Measurements from ENCODE around the gene PSD. TPM values are rescaled to one million over a fixed set of nuclear protein-coding genes. Genes with fewer than 3 reads are reported as not detected.

PSD gene
- total RNA-seq, 4 donors from 2014 or later = 0.44 to 1.6 (median 1.1) TPM; not detected in 1

DNA sequence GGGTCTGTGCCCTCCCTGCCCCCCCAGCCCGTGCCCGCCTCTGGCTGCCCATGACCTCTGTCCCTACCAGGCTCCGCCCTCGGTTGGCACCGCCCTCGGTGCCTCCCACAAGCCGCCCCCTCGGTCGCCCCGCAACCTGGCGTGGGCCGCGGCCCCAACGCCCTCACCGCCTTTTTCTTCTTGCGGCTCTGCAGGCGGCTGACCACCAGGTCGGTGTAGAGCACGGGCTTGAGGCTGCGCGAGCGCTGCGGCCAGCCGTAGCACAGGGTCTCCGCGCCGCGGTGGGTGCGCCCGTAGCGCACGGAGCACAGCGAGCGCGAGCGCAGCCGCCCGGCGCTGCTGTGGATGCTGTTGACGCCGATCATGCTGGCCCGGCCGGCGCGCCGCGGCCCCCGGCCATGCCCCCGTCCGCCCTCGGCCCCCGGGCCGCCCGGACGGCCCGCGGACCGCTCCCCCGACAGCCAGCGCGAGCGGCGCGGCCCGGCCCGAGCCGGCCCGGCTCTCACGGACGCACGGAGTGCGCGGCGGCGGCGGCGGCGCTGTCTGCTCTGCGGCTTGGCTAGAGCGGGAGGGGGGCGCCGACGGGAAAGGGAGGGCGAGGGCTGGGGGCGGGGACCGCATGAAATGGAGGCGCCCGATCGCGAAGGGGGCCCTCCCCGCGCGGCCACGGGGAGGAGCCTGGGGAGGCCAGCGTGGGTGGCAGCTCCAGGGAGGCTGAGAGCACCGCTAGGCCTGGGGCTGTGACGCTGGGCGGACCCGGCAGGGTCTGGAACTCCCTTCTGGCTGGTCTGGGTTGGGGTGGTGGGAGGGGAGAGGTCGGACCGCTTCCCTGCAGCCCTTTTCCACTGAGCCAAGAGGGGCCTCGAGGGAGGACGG lies 9.6 kb downstream of the PSD start:
- peak; percentile 73 for ATAC-seq (ENCODE audit: low FRiP score)
- TF ChIP-seq, protein P1, sequence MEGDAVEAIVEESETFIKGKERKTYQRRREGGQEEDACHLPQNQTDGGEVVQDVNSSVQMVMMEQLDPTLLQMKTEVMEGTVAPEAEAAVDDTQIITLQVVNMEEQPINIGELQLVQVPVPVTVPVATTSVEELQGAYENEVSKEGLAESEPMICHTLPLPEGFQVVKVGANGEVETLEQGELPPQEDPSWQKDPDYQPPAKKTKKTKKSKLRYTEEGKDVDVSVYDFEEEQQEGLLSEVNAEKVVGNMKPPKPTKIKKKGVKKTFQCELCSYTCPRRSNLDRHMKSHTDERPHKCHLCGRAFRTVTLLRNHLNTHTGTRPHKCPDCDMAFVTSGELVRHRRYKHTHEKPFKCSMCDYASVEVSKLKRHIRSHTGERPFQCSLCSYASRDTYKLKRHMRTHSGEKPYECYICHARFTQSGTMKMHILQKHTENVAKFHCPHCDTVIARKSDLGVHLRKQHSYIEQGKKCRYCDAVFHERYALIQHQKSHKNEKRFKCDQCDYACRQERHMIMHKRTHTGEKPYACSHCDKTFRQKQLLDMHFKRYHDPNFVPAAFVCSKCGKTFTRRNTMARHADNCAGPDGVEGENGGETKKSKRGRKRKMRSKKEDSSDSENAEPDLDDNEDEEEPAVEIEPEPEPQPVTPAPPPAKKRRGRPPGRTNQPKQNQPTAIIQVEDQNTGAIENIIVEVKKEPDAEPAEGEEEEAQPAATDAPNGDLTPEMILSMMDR (IDR thresholded peaks at IDR 0.05) = no peak
- DNase-seq (ENCODE audit: low spot score) = no peak

DNA sequence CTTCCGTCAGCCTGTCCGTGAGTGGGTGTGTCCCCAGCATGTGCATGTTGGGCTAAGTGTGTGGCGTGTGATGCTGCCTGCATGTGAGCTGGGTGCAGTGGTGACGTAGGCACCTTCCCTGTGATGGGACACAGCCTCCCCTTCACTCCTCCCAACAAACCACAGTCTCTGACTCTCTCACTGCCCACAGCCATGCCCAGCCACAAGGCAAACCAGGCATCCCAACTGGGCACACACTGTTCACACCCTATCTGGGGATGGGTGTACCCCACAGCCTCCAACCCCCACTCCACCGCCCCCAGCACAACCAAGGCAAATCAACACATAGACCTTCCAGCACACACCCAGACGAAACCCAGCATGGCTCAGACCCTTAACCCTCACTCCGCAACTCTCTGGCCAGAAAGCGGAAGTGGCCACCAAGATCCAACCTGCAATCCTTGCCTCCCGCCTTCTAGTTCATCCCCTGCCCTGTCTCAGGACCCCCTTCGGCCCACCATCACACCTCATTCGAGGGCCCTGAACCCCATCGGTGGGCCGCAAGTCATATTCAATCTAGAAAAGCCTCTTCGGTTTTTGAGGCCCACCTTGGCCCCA lies 10.4 kb downstream of the PSD start:
- TF ChIP-seq, protein P1 (IDR thresholded peaks at IDR 0.05) = no peak
- no peak for ATAC-seq (ENCODE audit: low FRiP score)
- DNase-seq (ENCODE audit: low spot score) = no peak

DNA sequence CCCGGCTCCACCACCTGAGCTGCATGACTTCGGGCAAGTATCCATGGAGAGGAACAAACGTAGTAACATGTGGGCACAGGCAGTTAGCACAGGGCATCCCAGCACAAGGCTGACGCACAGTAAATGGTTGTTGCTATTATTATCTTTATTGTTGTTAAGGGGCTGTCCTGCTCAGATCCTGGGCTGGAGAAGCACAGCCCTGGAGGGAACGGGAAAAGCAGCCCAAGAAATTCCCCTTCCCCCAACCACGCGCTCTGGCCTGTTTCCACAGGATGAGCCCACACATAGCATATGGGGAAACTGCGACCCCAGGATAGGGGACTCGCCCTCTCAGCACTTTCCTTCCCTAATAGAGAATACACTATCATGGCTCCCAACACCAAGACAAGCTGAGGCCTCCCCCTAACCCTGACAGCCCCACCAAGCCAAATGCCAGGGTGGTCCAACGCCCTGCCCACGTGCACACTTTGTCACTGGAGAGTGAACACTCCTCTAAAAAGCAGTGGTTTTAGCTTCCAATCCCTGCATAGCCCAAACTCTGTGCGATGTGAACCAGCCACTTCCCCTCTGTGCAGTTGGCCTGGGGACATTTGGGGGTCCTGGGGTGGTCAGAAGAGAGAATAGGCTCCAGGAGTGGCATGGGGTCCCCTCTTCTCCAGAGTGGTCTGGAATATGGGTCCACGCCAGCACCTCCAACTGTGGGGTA lies 11.0 kb downstream of the PSD start:
- no peak for DNase-seq (ENCODE audit: low spot score)
- ATAC-seq (ENCODE audit: low FRiP score) = no peak
- TF ChIP-seq, protein P1 (IDR thresholded peaks at IDR 0.05) = no peak

DNA sequence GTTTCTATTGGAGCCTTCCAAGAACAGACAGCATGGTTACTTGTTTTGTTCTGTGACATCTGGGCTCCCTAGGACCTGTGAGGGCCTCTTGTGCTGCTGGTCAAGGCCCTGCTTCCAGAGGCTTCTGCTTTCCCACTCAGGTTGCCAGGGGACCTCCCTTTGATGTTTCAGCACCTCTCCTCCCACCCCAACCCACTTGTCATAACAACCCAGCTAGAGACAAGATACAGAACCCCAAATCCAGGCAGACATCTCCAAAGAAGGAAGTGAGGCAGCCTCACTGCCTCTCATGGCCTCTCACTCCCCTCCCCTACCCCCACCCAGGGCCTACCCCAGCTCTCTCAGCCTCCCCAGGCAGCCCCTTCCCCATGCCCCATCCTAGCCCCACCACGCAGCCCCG lies 11.8 kb downstream of the PSD start:
- ATAC-seq (ENCODE audit: low FRiP score) (no peak), DNase-seq (ENCODE audit: low spot score) (no peak)
- TF ChIP-seq, protein P1 (IDR thresholded peaks at IDR 0.05) = no peak

DNA sequence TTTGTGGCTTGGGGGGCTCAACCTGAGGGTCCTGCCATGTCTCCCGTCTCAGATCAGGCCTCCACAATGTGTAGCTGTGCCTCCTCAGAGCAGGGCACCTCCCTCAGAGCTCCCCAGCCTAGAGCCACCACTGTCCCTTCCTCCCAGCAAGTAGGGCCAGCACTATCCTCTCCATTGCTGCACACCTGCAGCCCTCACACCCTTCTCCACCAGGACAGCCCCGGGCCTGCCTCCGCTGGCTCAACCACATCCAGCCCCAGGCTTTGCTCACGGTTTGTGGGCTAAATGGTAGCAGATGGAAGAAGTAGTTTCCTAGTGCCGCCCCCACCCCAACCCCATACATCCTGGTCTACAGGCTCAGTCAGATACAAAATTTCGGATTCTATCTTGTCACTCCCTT lies 13.0 kb downstream of the PSD start:
- TF ChIP-seq, protein P1 (IDR thresholded peaks at IDR 0.05) = no peak
- ATAC-seq (ENCODE audit: low FRiP score) (no peak), DNase-seq (ENCODE audit: low spot score) (no peak)

DNA sequence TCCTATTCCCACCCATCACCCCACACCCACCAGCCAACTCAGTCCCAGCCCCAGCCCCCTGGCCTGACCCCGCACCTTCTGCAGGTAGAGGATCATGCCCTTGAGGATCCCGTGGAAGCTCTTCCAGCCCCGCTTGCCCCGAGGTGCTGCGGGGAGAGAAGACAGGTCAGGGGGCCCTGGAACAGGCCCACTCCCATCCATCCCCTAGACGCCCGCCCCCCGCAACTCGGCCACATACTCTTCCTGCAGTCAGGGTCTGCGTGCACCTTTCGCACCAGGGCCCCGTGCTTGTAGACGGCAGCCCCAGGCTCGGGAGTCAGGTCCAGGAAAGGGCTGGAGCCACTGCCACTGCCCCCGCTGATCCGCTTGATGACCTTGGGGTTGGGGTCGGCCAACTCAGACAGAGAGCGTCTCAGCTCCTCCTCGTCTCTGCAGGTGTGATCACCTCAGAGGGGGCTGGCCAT lies 13.4 kb downstream of the PSD start:
- ATAC-seq (ENCODE audit: low FRiP score) = no peak
- TF ChIP-seq, protein P1 (IDR thresholded peaks at IDR 0.05) = no peak
- no peak for DNase-seq (ENCODE audit: low spot score)
